IPS-20b (cell line): ENCODE data around the gene TUT4.

ENCODE experiments used
- H3K27ac ChIP-seq: one replicate; pipeline ENCODE4 v1.5.1; 2013; ENCODE audit warnings: low read length
- H3K27me3 ChIP-seq: 2 replicates; pipeline ENCODE4 v1.6.1; 2013; ENCODE audit warnings: mild to moderate bottlenecking, low read length, inconsistent platforms; ENCODE audit not compliant: insufficient read depth
- H3K36me3 ChIP-seq: 2 replicates; pipeline ENCODE4 v1.6.1; 2013; ENCODE audit warnings: low read depth, mild to moderate bottlenecking, inconsistent platforms, low read length, moderate library complexity; ENCODE audit not compliant: insufficient read depth
- H3K4me1 ChIP-seq: 2 replicates; pipeline ENCODE4 v1.6.1; 2013; ENCODE audit warnings: mild to moderate bottlenecking, control low read depth, inconsistent platforms, low read length, moderate library complexity; ENCODE audit not compliant: insufficient read depth
- H3K4me3 ChIP-seq: 2 replicates; pipeline ENCODE4 v1.5.1; 2013; ENCODE audit warnings: mild to moderate bottlenecking, low read length, inconsistent platforms
- H3K9ac ChIP-seq: 2 replicates; pipeline ENCODE4 v1.6.1; 2013; ENCODE audit warnings: low read depth, mild to moderate bottlenecking, inconsistent platforms, low read length, moderate library complexity
- H3K9me3 ChIP-seq: 2 replicates; pipeline ENCODE4 v1.6.1; 2013; ENCODE audit warnings: mild to moderate bottlenecking, low read depth, low read length, inconsistent platforms; ENCODE audit not compliant: insufficient read depth

Gene TUT4

DNA sequence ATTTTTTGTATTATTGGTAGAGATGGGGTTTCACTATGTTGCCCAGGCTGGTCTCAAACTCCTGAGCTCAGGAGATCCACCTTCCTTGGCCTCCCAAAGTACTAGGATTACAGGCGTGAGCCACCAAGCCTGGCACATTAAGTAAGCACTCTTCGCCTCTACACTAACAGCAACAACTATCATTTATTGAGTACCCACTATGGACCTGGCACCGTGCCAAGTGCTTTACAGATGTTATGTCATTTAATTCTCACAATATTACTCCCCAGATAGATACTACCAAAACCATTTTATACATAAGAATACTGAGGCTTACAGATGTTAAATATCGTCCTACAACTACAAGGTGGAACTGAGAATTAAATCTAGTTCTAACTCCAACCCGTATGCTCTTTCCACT is 50.1 kb downstream of the TUT4 start:
- Histone ChIP-seq H3K9me3 (no peaks in the 10 kb centered on the region), H3K9ac (no peak overlapping the region), H3K4me3 (no peak overlapping the region), H3K27ac (no peak overlapping the region), H3K4me1 (no peaks in the 10 kb centered on the region), H3K27me3 (no peaks in the 10 kb centered on the region), H3K36me3 (peaks cover 9% of the 10 kb centered on the region)

DNA sequence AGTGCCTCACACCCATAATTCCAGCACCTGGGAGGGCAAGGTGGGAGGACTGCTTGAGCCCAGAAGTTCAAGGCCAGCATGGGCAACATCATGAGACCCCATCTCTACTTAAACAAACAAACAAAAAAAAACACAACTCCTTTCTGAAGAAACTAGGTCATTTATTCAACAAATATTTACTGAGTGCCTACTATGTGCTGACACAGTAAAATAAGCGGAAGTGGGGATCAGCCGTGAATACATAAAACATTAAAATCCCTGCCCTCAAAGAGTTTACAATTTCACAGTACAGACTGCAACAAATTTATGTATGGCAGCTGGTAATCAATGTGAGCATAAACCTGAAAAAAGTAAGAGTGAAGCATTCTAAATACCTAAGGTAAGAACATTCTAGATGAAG is 65.3 kb downstream of the TUT4 start:
- Histone ChIP-seq H3K27me3 (no peaks in the 10 kb centered on the region), H3K9me3 (no peaks in the 10 kb centered on the region), H3K9ac (no peak overlapping the region), H3K4me3 (no peak overlapping the region), H3K36me3 (peaks cover 50% of the 10 kb centered on the region), H3K27ac (no peak overlapping the region), H3K4me1 (no peaks in the 10 kb centered on the region)

DNA sequence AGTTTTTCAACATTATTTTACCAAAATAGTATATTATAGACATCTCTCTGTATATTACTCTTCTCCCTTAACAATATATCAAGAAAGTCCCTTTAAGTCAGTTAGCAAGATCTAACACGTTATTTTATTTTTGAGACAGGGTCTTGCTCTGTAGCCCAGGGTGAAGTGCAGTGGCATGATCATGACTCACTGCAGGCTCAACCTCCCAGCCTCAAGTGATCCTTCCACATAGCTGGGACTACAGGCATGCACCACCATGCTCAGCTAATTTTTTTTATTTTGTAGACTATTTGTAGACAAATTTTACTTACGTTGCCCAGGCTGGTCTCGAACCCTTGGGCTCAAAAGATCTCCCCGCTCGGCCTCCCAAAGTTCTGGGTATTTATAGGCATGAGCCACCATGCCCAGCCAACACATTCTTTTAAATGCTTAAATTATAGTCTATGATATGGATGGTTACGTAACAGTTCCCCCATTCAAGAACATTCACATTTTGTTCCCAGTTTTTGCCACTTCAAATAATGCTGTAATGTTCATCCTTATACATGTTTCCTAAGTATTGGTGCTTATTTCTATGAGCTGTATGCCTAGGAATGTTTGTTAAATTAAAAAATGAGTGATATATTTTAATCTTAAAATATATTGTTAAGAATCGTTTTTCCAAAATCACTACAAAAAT is 70.4 kb downstream of the TUT4 start:
- Histone ChIP-seq H3K36me3 (peaks cover 22% of the 10 kb centered on the region), H3K27me3 (no peaks in the 10 kb centered on the region), H3K9ac (no peak overlapping the region)

DNA sequence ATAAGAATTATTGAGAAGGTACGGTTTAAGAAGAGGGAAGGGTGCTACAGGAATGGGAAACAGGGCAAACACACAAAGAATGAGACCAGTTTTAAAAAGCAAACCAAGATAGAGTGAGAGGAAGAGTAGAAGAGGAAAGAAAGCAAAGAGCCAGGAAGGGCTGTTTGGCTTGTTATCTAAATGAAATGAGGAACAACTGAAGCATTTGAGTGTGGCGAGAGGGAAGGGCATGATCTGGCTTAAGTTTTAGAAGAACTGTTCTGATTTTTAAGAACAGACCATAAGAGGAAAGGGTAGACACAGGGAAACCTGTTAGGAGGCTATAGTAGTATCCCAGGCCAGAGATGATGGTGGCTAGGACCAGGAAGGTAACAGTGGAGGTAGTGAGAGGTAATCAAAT is 73.8 kb downstream of the TUT4 start:
- Histone ChIP-seq H3K36me3 (peaks cover 24% of the 10 kb centered on the region), H3K4me1 (no peaks in the 10 kb centered on the region), H3K27ac (no peak overlapping the region), H3K9me3 (no peaks in the 10 kb centered on the region), H3K27me3 (no peaks in the 10 kb centered on the region), H3K4me3 (no peak overlapping the region), H3K9ac (no peak overlapping the region)

More for the DNA sequence above, 70.4 kb downstream of the TUT4 start:
- Histone ChIP-seq H3K4me1 (no peaks in the 10 kb centered on the region), H3K4me3 (no peak overlapping the region), H3K9me3 (no peaks in the 10 kb centered on the region), H3K27ac (no peak overlapping the region)

DNA sequence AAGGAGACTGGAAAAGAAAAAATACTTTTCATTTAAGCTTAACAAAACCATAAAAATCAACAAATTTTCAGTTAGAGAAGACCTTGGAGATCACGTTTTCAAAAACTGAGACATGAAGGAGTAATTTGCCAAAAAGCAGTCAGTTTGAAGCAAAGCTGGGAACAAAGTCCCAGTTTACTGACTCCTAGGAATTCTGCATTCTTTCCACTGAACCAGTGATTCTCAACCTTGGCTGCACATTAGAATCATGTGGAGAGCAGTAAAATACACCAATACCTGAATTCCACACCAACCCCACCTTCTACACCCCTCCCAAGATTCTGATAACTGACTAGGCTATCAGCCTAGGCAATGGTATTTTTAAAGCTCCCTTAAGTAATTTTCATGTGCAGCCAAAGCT is 75.0 kb downstream of the TUT4 start:
- Histone ChIP-seq H3K4me3 (no peak overlapping the region), H3K27ac (no peak overlapping the region), H3K9me3 (no peaks in the 10 kb centered on the region), H3K4me1 (no peaks in the 10 kb centered on the region), H3K36me3 (peaks cover 26% of the 10 kb centered on the region), H3K9ac (no peak overlapping the region), H3K27me3 (no peaks in the 10 kb centered on the region)

DNA sequence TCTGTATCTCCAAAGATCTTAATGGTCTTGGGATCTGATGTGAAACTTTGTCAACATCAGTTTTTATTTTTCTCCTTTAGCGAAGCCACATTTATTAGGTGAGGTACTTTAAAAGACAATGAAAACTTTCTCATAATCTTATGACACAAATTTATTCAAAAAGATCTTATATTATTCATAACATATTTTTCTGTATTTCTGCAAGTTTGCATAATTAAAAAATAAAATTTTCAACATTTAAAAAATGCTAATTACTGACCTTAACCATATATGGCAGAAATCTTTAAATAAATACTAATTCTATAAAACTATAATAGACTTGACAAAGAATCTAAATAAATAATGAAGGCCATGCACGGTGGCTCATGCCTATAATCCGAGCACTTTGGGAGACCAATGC is 75.9 kb downstream of the TUT4 start:
- H3K27me3 ChIP-seq: no peaks in the 10 kb centered on the region
- H3K9ac ChIP-seq: no peak overlapping the region
- H3K4me3 ChIP-seq: no peak overlapping the region
- no peaks in the 10 kb centered on the region for H3K9me3 ChIP-seq
- peaks cover 29% of the 10 kb centered on the region for H3K36me3 ChIP-seq
- no peak overlapping the region for H3K27ac ChIP-seq
- H3K4me1 ChIP-seq: no peaks in the 10 kb centered on the region

DNA sequence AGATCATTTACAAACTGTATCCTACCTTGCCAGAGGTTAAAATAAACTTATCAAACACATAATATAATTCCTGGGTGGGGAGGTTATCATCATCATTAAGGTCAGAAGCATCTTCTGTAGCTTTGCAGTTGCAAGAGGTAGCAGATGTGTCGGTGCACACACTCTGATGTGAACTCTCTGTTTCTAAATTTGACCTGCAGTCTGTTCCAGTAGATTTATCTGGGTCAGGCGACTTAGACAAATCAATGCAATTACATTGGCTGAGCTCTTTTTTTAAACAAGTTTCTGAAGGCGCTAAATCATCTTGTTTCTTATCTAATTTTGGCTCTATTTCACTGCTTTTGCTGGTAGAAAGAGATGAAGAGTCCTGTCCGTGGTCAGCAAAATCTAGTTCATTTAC is 78.1 kb downstream of the TUT4 start:
- H3K36me3 ChIP-seq: peaks cover 29% of the 10 kb centered on the region
- H3K4me1 ChIP-seq: no peaks in the 10 kb centered on the region
- no peaks in the 10 kb centered on the region for H3K27me3 ChIP-seq
- H3K9ac ChIP-seq: no peak overlapping the region
- no peak overlapping the region for H3K4me3 ChIP-seq
- no peak overlapping the region for H3K27ac ChIP-seq
- no peaks in the 10 kb centered on the region for H3K9me3 ChIP-seq

DNA sequence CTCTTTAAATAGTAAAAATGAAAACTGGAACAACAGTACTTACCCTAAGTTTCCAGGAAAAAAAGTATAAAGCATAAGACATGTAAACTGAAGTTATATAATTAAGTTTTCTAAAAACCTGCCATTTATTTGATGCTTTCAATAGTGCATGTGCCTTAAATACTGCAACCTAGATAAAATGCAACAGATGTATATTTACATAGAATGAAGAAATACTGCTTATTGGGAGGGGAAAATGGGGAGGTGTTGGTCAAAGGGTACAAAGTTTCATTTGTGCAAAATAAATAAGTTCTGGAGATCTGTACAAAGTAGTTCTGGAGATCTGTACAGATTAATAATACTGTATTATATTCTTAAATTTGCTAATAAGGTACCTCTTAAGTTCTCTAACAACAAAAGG is 79.9 kb downstream of the TUT4 start:
- Histone ChIP-seq H3K27me3 (no peaks in the 10 kb centered on the region), H3K36me3 (peaks cover 29% of the 10 kb centered on the region), H3K4me3 (no peak overlapping the region), H3K27ac (no peak overlapping the region), H3K9ac (no peak overlapping the region), H3K9me3 (no peaks in the 10 kb centered on the region), H3K4me1 (no peaks in the 10 kb centered on the region)

DNA sequence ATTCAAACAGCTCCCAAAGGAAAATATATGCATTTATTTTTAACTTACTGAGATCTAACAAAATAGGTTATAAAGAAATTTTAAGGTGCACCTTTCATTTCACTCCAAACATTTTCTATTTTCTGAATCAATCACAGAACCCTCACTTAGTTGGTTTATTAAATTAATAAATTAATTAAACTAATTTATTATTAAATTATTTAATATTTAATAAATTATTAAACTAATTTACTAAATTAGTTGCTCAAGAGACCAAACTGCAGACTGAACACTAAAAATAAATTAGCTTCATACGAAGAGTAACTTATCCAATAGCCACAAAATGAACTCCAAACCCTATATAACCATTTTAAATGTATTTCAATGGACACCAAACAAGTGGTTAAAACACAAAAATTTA is 80.5 kb downstream of the TUT4 start:
- Histone ChIP-seq H3K4me3 (no peak overlapping the region), H3K9me3 (no peaks in the 10 kb centered on the region), H3K36me3 (peaks cover 25% of the 10 kb centered on the region)

DNA sequence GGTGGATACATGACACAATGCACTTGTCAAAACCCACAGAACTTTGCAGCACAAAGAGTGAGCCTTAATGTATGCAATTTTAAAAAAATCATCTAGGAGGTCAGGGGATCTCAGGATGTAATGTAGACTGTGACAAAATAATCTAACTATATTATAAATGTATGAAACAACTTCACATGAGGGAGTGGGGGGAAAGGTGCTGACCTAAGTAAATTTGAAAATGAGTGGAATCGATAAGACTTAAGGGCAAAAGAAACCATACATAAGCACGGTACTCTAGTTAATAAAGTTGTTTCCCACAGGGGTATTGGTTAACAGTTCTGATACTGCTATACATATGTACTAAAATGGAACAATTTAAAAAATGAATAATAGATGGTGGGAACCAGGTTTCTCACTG is 83.8 kb downstream of the TUT4 start:
- Histone ChIP-seq H3K9me3 (no peaks in the 10 kb centered on the region), H3K4me1 (no peaks in the 10 kb centered on the region), H3K4me3 (no peak overlapping the region), H3K27ac (no peak overlapping the region), H3K36me3 (peaks cover 5% of the 10 kb centered on the region), H3K27me3 (no peaks in the 10 kb centered on the region), H3K9ac (no peak overlapping the region)

More for the DNA sequence above, 80.5 kb downstream of the TUT4 start:
- no peaks in the 10 kb centered on the region for H3K27me3 ChIP-seq
- no peak overlapping the region for H3K9ac ChIP-seq
- H3K4me1 ChIP-seq: no peaks in the 10 kb centered on the region
- H3K27ac ChIP-seq: no peak overlapping the region

DNA sequence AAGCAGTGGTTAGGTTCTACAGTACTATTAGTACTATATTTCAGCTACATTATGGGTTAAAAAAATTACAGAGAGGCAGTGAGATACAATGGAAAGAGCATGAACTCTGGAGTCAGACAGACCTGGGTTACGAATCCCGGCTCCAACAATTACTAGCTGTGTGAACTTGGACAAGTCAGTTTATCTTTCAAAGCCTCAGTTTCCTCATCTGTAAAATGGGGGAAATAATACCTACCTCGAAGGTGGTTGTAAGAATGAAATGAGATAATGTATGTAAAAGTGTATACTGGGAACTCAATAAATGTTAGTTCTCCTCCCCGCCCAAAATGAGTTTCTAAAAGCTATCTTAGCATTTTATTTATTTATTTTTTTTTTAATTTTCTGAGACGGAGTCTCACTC is 89.0 kb downstream of the TUT4 start:
- Histone ChIP-seq H3K9ac (no peak overlapping the region), H3K9me3 (no peaks in the 10 kb centered on the region), H3K4me3 (no peak overlapping the region), H3K4me1 (peaks cover 16% of the 10 kb centered on the region; the same call in 1 of the 2 replicates), H3K27ac (no peak overlapping the region), H3K36me3 (no peaks in the 10 kb centered on the region; the same call in 1 of the 2 replicates), H3K27me3 (no peaks in the 10 kb centered on the region)

DNA sequence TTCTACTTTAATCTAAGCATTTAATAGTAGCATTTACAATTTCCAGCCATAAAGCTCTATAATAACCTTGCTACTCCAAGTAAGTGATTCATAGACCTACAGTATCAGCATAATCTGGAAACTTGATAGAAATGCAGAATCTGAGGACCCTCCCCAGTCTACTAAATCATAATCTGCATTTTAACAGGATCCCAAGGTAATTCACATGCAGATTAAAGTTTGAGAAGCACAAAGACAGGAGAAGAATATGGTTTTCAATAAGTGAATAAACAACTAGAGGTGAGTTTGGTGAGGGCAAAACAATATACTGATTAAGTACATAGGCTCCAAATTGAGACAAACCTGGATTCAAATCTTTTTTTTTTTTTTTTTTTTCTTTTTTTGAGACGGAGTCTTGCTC is 91.1 kb downstream of the TUT4 start:
- Histone ChIP-seq H3K4me1 (peaks cover 16% of the 10 kb centered on the region; the same call in 1 of the 2 replicates), H3K4me3 (peak overlapping the region; percentile 38; the same call in 1 of the 2 replicates), H3K27ac (no peak overlapping the region), H3K27me3 (no peaks in the 10 kb centered on the region), H3K9ac (peak overlapping the region; percentile 38; the same call in 1 of the 2 replicates), H3K9me3 (no peaks in the 10 kb centered on the region), H3K36me3 (peaks cover 7% of the 10 kb centered on the region)
